SK-N-SH treated with all-trans-retinoic acid at 6 μM for 48 hours (cell line): ENCODE results near the gene LILRB3.

Experiments
- ARNTL ChIP-seq: fragments of 450-650 bp; formaldehyde crosslinking; IDR thresholded peaks from 2 replicates; pipeline ENCODE4 v1.5.0; 2020; ENCODE audit warnings: low read depth, mild to moderate bottlenecking, moderate library complexity, borderline replicate concordance
- ESRRG ChIP-seq: fragments of 250-450 bp; sonication (Bioruptor Pico); IDR thresholded peaks from 2 replicates; pipeline ENCODE4 v1.6.1; 2021; ENCODE audit warnings: mild to moderate bottlenecking
- OSR1 ChIP-seq: fragments of 250-450 bp; sonication (Bioruptor Pico); IDR thresholded peaks from 2 replicates; pipeline ENCODE4 v1.8.0; 2022; ENCODE audit warnings: moderate library complexity, mild to moderate bottlenecking, inconsistent platforms
- PPARA ChIP-seq: fragments of 250-450 bp; sonication (Bioruptor Pico); IDR thresholded peaks from 2 replicates; pipeline ENCODE4 v1.5.0; 2020; ENCODE audit warnings: mild to moderate bottlenecking, borderline replicate concordance
- RARB ChIP-seq: fragments of 250-450 bp; sonication (Bioruptor Pico); IDR thresholded peaks from 2 replicates; pipeline ENCODE4 v1.8.0; 2021; ENCODE audit warnings: mild to moderate bottlenecking, moderate library complexity
- TCF4 ChIP-seq: fragments of 250-450 bp; sonication (Bioruptor Pico); IDR thresholded peaks from 2 replicates; pipeline ENCODE4 v1.8.0; 2021; ENCODE audit warnings: mild to moderate bottlenecking, moderate library complexity, borderline replicate concordance
- ZNF565 ChIP-seq: fragments of 450-650 bp; formaldehyde crosslinking; conservative IDR thresholded peaks from 2 replicates; pipeline ENCODE4 v1.5.0; 2020; ENCODE audit warnings: low read depth, mild to moderate bottlenecking, moderate library complexity
- ZNF70 ChIP-seq: fragments of 450-650 bp; formaldehyde crosslinking; IDR thresholded peaks from 2 replicates; pipeline ENCODE4 v1.5.0; 2020; ENCODE audit warnings: mild to moderate bottlenecking, moderate library complexity
- TF ChIP-seq, protein P1 (sequence below): fragments of 250-450 bp; sonication (Bioruptor Pico); IDR thresholded peaks from 2 replicates; pipeline ENCODE4 v1.8.0; 2020; ENCODE audit warnings: mild to moderate bottlenecking, moderate library complexity, borderline replicate concordance
- TF ChIP-seq, protein P2 (sequence below): fragments of 250-450 bp; sonication (Bioruptor Pico); IDR thresholded peaks from 2 replicates; pipeline ENCODE4 v1.5.1; 2020; ENCODE audit warnings: low read depth, mild to moderate bottlenecking, moderate library complexity

DNA sequence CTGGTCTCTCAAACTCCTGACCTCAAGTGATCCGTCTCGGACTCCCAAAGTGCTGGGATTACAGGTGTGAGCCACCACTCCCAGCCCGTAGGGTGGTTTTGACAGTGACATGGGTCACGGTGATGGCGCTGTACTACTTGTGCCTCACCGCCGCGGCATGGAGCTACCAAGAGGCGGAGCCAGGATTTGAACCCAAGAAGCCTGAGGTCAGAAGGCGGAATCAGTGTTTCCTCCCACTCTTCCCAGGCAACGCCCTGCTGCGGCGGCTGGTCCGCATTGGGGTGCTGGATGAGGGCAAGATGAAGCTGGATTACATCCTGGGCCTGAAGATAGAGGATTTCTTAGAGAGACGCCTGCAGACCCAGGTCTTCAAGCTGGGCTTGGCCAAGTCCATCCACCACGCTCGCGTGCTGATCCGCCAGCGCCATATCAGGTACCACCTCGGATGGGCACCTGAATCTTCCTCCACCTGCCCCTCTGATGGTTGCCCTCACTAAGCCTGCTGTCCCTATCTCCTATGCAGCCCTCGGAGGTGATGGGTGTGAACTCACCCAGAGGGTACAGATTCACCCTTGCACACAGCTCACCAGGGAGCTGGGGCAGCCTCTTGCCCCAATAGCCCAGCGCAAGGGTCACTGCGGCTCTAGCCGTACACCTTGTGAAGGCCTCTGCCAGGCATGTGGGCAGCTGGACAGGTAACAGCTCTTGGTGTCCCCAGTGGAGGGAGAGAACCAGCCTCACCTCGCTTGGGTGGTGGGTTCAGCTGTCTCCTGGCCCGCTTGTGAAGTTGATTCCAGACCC is 16.6 kb downstream of the LILRB3 start:
- TF ChIP-seq ESRRG (CRISPR knock-in tag), result no peak
- TF ChIP-seq TCF4 (CRISPR knock-in tag), result no peak
- TF ChIP-seq ZNF70 (CRISPR knock-in tag), result no peak
- no peak for TF ChIP-seq RARB (CRISPR knock-in tag)
- TF ChIP-seq, protein P1, sequence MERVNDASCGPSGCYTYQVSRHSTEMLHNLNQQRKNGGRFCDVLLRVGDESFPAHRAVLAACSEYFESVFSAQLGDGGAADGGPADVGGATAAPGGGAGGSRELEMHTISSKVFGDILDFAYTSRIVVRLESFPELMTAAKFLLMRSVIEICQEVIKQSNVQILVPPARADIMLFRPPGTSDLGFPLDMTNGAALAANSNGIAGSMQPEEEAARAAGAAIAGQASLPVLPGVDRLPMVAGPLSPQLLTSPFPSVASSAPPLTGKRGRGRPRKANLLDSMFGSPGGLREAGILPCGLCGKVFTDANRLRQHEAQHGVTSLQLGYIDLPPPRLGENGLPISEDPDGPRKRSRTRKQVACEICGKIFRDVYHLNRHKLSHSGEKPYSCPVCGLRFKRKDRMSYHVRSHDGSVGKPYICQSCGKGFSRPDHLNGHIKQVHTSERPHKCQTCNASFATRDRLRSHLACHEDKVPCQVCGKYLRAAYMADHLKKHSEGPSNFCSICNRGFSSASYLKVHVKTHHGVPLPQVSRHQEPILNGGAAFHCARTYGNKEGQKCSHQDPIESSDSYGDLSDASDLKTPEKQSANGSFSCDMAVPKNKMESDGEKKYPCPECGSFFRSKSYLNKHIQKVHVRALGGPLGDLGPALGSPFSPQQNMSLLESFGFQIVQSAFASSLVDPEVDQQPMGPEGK, result no peak
- TF ChIP-seq, protein P2, sequence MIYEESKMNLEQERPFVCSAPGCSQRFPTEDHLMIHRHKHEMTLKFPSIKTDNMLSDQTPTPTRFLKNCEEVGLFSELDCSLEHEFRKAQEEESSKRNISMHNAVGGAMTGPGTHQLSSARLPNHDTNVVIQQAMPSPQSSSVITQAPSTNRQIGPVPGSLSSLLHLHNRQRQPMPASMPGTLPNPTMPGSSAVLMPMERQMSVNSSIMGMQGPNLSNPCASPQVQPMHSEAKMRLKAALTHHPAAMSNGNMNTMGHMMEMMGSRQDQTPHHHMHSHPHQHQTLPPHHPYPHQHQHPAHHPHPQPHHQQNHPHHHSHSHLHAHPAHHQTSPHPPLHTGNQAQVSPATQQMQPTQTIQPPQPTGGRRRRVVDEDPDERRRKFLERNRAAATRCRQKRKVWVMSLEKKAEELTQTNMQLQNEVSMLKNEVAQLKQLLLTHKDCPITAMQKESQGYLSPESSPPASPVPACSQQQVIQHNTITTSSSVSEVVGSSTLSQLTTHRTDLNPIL, result no peak
- TF ChIP-seq ARNTL (CRISPR knock-in tag), result no peak
- TF ChIP-seq OSR1 (CRISPR knock-in tag), result no peak
- no peak for TF ChIP-seq PPARA (CRISPR knock-in tag)
- no peak for TF ChIP-seq ZNF565 (CRISPR knock-in tag)
